Measurements from ENCODE around the gene TRMT10A. TPM values are rescaled to one million over a fixed set of nuclear protein-coding genes. Genes with fewer than 3 reads are reported as not detected.

TRMT10A gene
- total and polyA plus RNA-seq, 2 experiments from 2014 or later = 4.7 to 5.3 TPM

DNA sequence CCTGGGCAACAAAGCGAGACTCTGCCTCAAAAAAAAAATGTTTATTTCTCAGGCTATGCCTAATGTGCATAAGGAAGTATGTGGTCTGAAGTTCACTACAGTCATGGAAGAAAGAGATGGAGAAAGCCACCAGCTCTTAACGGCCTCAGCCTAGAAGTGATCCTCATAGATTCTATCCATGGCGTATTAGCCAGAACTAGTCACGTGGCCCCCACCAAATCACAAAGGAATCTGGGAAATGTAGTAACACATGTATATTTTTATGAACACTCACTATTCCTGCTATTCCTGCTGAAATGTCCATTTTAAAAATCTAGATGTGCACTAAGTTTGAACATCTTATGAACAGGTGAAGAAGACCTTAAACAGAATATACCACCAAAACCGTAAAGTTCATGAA, 44.6 kb upstream of the TRMT10A start:
- no peak overlapping the region for H3K4me3 ChIP-seq
- H4K20me1 ChIP-seq (replicated peaks; ENCODE audit: insufficient read depth) = no peaks in the 10 kb centered on the region
- TF ChIP-seq STAT1 (IDR thresholded peaks at IDR 0.05; ENCODE audit: unreplicated experiment) (no peak), NANOG (IDR thresholded peaks at IDR 0.05; ENCODE audit: borderline replicate concordance) (no peak), EZH2phosphoT487 (IDR thresholded peaks at IDR 0.05; ENCODE audit: unreplicated experiment) (no peak), EZH2 (IDR thresholded peaks at IDR 0.05; ENCODE audit: low read depth, unreplicated experiment) (no peak)
- TF ChIP-seq, protein P1, sequence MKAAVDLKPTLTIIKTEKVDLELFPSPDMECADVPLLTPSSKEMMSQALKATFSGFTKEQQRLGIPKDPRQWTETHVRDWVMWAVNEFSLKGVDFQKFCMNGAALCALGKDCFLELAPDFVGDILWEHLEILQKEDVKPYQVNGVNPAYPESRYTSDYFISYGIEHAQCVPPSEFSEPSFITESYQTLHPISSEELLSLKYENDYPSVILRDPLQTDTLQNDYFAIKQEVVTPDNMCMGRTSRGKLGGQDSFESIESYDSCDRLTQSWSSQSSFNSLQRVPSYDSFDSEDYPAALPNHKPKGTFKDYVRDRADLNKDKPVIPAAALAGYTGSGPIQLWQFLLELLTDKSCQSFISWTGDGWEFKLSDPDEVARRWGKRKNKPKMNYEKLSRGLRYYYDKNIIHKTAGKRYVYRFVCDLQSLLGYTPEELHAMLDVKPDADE (IDR thresholded peaks at IDR 0.05) = no peak
- TF ChIP-seq, protein P2, sequence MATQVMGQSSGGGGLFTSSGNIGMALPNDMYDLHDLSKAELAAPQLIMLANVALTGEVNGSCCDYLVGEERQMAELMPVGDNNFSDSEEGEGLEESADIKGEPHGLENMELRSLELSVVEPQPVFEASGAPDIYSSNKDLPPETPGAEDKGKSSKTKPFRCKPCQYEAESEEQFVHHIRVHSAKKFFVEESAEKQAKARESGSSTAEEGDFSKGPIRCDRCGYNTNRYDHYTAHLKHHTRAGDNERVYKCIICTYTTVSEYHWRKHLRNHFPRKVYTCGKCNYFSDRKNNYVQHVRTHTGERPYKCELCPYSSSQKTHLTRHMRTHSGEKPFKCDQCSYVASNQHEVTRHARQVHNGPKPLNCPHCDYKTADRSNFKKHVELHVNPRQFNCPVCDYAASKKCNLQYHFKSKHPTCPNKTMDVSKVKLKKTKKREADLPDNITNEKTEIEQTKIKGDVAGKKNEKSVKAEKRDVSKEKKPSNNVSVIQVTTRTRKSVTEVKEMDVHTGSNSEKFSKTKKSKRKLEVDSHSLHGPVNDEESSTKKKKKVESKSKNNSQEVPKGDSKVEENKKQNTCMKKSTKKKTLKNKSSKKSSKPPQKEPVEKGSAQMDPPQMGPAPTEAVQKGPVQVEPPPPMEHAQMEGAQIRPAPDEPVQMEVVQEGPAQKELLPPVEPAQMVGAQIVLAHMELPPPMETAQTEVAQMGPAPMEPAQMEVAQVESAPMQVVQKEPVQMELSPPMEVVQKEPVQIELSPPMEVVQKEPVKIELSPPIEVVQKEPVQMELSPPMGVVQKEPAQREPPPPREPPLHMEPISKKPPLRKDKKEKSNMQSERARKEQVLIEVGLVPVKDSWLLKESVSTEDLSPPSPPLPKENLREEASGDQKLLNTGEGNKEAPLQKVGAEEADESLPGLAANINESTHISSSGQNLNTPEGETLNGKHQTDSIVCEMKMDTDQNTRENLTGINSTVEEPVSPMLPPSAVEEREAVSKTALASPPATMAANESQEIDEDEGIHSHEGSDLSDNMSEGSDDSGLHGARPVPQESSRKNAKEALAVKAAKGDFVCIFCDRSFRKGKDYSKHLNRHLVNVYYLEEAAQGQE (IDR thresholded peaks at IDR 0.05; ENCODE audit: unreplicated experiment) = no peak
- TF ChIP-seq, protein P3, sequence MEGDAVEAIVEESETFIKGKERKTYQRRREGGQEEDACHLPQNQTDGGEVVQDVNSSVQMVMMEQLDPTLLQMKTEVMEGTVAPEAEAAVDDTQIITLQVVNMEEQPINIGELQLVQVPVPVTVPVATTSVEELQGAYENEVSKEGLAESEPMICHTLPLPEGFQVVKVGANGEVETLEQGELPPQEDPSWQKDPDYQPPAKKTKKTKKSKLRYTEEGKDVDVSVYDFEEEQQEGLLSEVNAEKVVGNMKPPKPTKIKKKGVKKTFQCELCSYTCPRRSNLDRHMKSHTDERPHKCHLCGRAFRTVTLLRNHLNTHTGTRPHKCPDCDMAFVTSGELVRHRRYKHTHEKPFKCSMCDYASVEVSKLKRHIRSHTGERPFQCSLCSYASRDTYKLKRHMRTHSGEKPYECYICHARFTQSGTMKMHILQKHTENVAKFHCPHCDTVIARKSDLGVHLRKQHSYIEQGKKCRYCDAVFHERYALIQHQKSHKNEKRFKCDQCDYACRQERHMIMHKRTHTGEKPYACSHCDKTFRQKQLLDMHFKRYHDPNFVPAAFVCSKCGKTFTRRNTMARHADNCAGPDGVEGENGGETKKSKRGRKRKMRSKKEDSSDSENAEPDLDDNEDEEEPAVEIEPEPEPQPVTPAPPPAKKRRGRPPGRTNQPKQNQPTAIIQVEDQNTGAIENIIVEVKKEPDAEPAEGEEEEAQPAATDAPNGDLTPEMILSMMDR (conservative IDR thresholded peaks at IDR 0.05; ENCODE audit: low read depth in 2 of 2) = no peak
- DNase-seq (ENCODE audit: low spot score) (no peak), ATAC-seq (no peak)
- Mint-ChIP-seq H3K4me1 (peaks cover 5% of the 10 kb centered on the region; the same call in 2 of the 3 replicates), H3K36me3 (ENCODE audit: low read depth) (no peaks in the 10 kb centered on the region), H3K4me3 (no peak overlapping the region), H3K27ac (no peak overlapping the region), H3K27me3 (ENCODE audit: insufficient read depth, low read depth, poor library complexity) (no peaks in the 10 kb centered on the region), H3K9me3 (no peaks in the 10 kb centered on the region)
- no peak overlapping the region for H2AFZ ChIP-seq
- H3K4me2 ChIP-seq = no peak overlapping the region
- no peaks in the 10 kb centered on the region for H3K36me3 ChIP-seq (ENCODE audit: insufficient read depth)
- H3K79me2 ChIP-seq (replicated peaks; ENCODE audit: insufficient read depth) = no peaks in the 10 kb centered on the region
- H3K4me1 ChIP-seq (ENCODE audit: insufficient read depth) = no peaks in the 10 kb centered on the region
- no peaks in the 10 kb centered on the region for H3K27me3 ChIP-seq (ENCODE audit: insufficient read depth)
- H3K27ac ChIP-seq (ENCODE audit: low read depth) = no peak overlapping the region
- 0 out of 2 replicates have a peak, but pooled peaks cover 4% of the 10 kb centered on the region for H3K9me2 ChIP-seq (ENCODE audit: insufficient read depth)
- no peaks in the 10 kb centered on the region for H3F3A ChIP-seq (replicated peaks; ENCODE audit: low read depth)

DNA sequence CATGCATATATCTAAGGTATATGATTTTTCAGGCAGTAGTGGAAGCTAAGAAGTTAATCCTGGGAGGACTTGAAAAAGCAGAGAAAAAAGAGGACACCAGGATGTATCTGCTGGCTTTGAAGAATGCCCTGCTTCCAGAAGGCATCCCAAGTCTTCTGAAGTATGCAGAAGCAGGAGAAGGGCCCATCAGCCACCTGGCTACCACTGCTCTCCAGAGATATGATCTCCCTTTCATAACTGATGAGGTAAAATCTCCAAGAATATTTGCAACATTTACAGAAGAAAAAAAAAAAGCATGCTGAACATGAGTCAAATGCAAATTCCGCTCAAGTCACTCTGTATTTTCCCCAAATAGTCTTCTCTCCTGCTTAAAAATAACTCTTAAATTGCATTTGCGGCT, 42.9 kb upstream of the TRMT10A start:
- Mint-ChIP-seq H3K4me3 (no peak overlapping the region), H3K27me3 (ENCODE audit: insufficient read depth, low read depth, poor library complexity) (no peaks in the 10 kb centered on the region), H3K36me3 (ENCODE audit: low read depth) (no peaks in the 10 kb centered on the region), H3K4me1 (peaks cover 5% of the 10 kb centered on the region; the same call in 2 of the 3 replicates), H3K27ac (no peak overlapping the region), H3K9me3 (no peaks in the 10 kb centered on the region)
- ATAC-seq = no peak
- Histone ChIP-seq H4K20me1 (replicated peaks; ENCODE audit: insufficient read depth) (no peaks in the 10 kb centered on the region), H3K4me3 (no peak overlapping the region), H3K9me2 (ENCODE audit: insufficient read depth) (0 out of 2 replicates have a peak, but pooled peaks cover 4% of the 10 kb centered on the region), H3K27me3 (ENCODE audit: insufficient read depth) (no peaks in the 10 kb centered on the region), H3K27ac (ENCODE audit: low read depth) (no peak overlapping the region), H3K79me2 (replicated peaks; ENCODE audit: insufficient read depth) (no peaks in the 10 kb centered on the region), H3K36me3 (ENCODE audit: insufficient read depth) (no peaks in the 10 kb centered on the region), H2AFZ (no peak overlapping the region), H3F3A (replicated peaks; ENCODE audit: low read depth) (no peaks in the 10 kb centered on the region), H3K4me2 (no peak overlapping the region), H3K4me1 (ENCODE audit: insufficient read depth) (no peaks in the 10 kb centered on the region)
- DNase-seq (ENCODE audit: low spot score) = no peak
- TF ChIP-seq JUNB (IDR thresholded peaks at IDR 0.05; ENCODE audit: unreplicated experiment) (no peak), EZH2 (IDR thresholded peaks at IDR 0.05; ENCODE audit: low read depth, unreplicated experiment) (no peak)
- TF ChIP-seq, protein P4, sequence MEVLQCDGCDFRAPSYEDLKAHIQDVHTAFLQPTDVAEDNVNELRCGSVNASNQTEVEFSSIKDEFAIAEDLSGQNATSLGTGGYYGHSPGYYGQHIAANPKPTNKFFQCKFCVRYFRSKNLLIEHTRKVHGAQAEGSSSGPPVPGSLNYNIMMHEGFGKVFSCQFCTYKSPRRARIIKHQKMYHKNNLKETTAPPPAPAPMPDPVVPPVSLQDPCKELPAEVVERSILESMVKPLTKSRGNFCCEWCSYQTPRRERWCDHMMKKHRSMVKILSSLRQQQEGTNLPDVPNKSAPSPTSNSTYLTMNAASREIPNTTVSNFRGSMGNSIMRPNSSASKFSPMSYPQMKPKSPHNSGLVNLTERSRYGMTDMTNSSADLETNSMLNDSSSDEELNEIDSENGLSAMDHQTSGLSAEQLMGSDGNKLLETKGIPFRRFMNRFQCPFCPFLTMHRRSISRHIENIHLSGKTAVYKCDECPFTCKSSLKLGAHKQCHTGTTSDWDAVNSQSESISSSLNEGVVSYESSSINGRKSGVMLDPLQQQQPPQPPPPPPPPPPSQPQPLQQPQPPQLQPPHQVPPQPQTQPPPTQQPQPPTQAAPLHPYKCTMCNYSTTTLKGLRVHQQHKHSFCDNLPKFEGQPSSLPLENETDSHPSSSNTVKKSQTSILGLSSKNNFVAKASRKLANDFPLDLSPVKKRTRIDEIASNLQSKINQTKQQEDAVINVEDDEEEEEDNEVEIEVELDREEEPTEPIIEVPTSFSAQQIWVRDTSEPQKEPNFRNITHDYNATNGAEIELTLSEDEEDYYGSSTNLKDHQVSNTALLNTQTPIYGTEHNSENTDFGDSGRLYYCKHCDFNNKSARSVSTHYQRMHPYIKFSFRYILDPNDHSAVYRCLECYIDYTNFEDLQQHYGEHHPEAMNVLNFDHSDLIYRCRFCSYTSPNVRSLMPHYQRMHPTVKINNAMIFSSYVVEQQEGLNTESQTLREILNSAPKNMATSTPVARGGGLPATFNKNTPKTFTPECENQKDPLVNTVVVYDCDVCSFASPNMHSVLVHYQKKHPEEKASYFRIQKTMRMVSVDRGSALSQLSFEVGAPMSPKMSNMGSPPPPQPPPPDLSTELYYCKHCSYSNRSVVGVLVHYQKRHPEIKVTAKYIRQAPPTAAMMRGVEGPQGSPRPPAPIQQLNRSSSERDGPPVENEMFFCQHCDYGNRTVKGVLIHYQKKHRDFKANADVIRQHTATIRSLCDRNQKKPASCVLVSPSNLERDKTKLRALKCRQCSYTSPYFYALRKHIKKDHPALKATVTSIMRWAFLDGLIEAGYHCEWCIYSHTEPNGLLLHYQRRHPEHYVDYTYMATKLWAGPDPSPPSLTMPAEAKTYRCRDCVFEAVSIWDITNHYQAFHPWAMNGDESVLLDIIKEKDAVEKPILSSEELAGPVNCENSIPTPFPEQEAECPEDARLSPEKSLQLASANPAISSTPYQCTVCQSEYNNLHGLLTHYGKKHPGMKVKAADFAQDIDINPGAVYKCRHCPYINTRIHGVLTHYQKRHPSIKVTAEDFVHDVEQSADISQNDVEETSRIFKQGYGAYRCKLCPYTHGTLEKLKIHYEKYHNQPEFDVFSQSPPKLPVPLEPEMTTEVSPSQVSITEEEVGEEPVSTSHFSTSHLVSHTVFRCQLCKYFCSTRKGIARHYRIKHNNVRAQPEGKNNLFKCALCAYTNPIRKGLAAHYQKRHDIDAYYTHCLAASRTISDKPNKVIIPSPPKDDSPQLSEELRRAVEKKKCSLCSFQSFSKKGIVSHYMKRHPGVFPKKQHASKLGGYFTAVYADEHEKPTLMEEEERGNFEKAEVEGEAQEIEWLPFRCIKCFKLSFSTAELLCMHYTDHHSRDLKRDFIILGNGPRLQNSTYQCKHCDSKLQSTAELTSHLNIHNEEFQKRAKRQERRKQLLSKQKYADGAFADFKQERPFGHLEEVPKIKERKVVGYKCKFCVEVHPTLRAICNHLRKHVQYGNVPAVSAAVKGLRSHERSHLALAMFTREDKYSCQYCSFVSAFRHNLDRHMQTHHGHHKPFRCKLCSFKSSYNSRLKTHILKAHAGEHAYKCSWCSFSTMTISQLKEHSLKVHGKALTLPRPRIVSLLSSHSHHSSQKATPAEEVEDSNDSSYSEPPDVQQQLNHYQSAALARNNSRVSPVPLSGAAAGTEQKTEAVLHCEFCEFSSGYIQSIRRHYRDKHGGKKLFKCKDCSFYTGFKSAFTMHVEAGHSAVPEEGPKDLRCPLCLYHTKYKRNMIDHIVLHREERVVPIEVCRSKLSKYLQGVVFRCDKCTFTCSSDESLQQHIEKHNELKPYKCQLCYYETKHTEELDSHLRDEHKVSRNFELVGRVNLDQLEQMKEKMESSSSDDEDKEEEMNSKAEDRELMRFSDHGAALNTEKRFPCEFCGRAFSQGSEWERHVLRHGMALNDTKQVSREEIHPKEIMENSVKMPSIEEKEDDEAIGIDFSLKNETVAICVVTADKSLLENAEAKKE (CRISPR knock-in tag; IDR thresholded peaks at IDR 0.05) = no peak

All from GM23338 (cell line).